ENCODE data around the gene RELN.

DNA sequence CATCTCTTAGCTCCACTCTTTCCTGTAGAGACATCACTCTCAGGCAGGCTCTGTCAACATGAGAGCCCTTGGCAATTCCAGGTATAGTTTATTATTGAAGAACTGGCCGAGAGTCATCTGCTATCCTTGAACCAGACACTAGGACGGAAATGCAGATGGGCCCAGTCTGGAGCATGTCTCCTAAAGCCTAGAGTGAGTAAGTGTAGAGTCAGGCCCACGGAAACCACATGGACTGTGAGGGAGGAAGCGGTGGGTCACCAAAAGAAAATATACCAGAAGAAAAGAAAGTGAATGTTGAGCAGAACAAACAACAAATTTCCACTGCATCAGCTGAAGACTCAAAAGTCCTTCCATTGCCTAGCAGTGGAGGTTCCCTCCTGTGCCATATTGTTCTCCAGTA is 15.7 kb upstream of the RELN start:
- TF ChIP-seq, protein P1, sequence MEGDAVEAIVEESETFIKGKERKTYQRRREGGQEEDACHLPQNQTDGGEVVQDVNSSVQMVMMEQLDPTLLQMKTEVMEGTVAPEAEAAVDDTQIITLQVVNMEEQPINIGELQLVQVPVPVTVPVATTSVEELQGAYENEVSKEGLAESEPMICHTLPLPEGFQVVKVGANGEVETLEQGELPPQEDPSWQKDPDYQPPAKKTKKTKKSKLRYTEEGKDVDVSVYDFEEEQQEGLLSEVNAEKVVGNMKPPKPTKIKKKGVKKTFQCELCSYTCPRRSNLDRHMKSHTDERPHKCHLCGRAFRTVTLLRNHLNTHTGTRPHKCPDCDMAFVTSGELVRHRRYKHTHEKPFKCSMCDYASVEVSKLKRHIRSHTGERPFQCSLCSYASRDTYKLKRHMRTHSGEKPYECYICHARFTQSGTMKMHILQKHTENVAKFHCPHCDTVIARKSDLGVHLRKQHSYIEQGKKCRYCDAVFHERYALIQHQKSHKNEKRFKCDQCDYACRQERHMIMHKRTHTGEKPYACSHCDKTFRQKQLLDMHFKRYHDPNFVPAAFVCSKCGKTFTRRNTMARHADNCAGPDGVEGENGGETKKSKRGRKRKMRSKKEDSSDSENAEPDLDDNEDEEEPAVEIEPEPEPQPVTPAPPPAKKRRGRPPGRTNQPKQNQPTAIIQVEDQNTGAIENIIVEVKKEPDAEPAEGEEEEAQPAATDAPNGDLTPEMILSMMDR (IDR thresholded peaks at IDR 0.05 in 4 of 5, conservative IDR thresholded peaks at IDR 0.05 in 1 of 5): no peak
- no peak for TF ChIP-seq POLR2A (IDR thresholded peaks at IDR 0.05)

Data from gastrocnemius medialis (tissue), 4 donors.